SK-N-SH (cell line): ENCODE results near the gene ZPR1. TPM values are rescaled to one million over a fixed set of nuclear protein-coding genes. Genes with fewer than 3 reads are reported as not detected.

Experiments
- CTCF ChIA-PET: fragments of 300-600, 350-600 bp; formaldehyde crosslinking; extraction: SDS; loops from one replicate; lab custom pipeline; 2021; lab: Yijun Ruan, JAX
- POLR2A ChIA-PET: fragments of 350-600 bp; sonication (Branson Sonifier 250); formaldehyde crosslinking; extraction: SDS; loops from one replicate; lab custom pipeline; 2020; ENCODE audit warnings: antibody characterized with exemption, inconsistent platforms; lab: Yijun Ruan, JAX
- DNase-seq: peaks from one replicate; pipeline ENCODE4 v3.0.0; 2012
- H2AFZ ChIP-seq: fragments of 200-600 bp; sonication (generic); 2 replicates; pipeline ENCODE4 v1.8.1; 2016; ENCODE audit warnings: antibody characterized with exemption, mild to moderate bottlenecking, low read depth
- H3F3A ChIP-seq: fragments of 200-600 bp; sonication (generic); replicated peaks from 2 replicates; pipeline ENCODE3; 2016; ENCODE audit warnings: antibody characterized with exemption, mild to moderate bottlenecking; ENCODE audit not compliant: insufficient read depth
- H3K27ac ChIP-seq, 2 experiments: fragments of 200-500 bp in 1 of 2; fragments of 200-600 bp in 1 of 2; sonication (Bioruptor generic) in 1 of 2; sonication (generic), shearing (Covaris generic) in 1 of 2; 2 replicates each; pipeline versions ENCODE4 v1.5.1 to v1.6.1; 2014 to 2016; ENCODE audit warnings: low read depth in 2 of 2, inconsistent platforms in 1 of 2, low read length in 1 of 2, mild to moderate bottlenecking in 1 of 2, mixed read lengths in 1 of 2
- H3K27me3 ChIP-seq: fragments of 200-600 bp; sonication (generic), shearing (Covaris generic); 2 replicates; pipeline ENCODE4 v1.6.1; 2016; ENCODE audit warnings: mixed run types; ENCODE audit not compliant: insufficient read depth
- H3K36me3 ChIP-seq, 2 experiments: fragments of 200-500 bp in 1 of 2; fragments of 200-600 bp in 1 of 2; sonication (Bioruptor generic) in 1 of 2; sonication (generic) in 1 of 2; replicated peaks in 1 of 2; 2 replicates each; pipeline versions ENCODE3 to v1.5.1; 2014 to 2016; ENCODE audit warnings: low read length in 1 of 2, mild to moderate bottlenecking in 1 of 2; ENCODE audit not compliant: insufficient read depth in 2 of 2, control insufficient read depth in 1 of 2
- H3K4me1 ChIP-seq, 2 experiments: fragments of 200-500 bp in 1 of 2; fragments of 200-600 bp in 1 of 2; sonication (Bioruptor generic) in 1 of 2; sonication (generic), shearing (Covaris generic) in 1 of 2; 2 replicates each; pipeline versions ENCODE4 v1.5.1 to v1.6.1; 2014 to 2016; ENCODE audit warnings: low read depth in 1 of 2, low read length in 1 of 2, mixed run types in 1 of 2; ENCODE audit not compliant: insufficient read depth in 2 of 2, control insufficient read depth in 1 of 2
- H3K4me2 ChIP-seq: fragments of 200-600 bp; sonication (generic), shearing (Covaris generic); 2 replicates; pipeline ENCODE4 v1.6.1; 2017; ENCODE audit warnings: mixed run types
- H3K4me3 ChIP-seq, 2 experiments: fragments of 200-500 bp in 1 of 2; fragments of 200-600 bp in 1 of 2; sonication (Bioruptor generic) in 1 of 2; sonication (generic), shearing (Covaris generic) in 1 of 2; 2 replicates each; pipeline versions ENCODE4 v1.5.1 to v1.8.1; 2014 to 2016; ENCODE audit warnings: low read depth in 2 of 2, inconsistent platforms in 1 of 2, low read length in 1 of 2, mild to moderate bottlenecking in 1 of 2, mixed read lengths in 1 of 2, moderate library complexity in 1 of 2
- H3K79me2 ChIP-seq: fragments of 200-600 bp; sonication (generic); 2 replicates; pipeline ENCODE4 v1.8.1; 2017; ENCODE audit warnings: mild to moderate bottlenecking; ENCODE audit not compliant: insufficient read depth
- H3K9ac ChIP-seq: fragments of 200-600 bp; sonication (generic); 2 replicates; pipeline ENCODE4 v1.6.1; 2017; ENCODE audit warnings: mixed run types
- H3K9me2 ChIP-seq: fragments of 200-600 bp; sonication (generic); 2 replicates; pipeline ENCODE4 v1.6.1; 2017; ENCODE audit warnings: mixed run types
- H3K9me3 ChIP-seq: fragments of 200-600 bp; sonication (generic); 2 replicates; pipeline ENCODE4 v1.6.1; 2017; ENCODE audit warnings: mixed run types, mild to moderate bottlenecking, moderate library complexity
- H4K20me1 ChIP-seq: fragments of 200-600 bp; sonication (generic); 2 replicates; pipeline ENCODE4 v1.6.1; 2017; ENCODE audit warnings: mild to moderate bottlenecking, mixed run types; ENCODE audit not compliant: insufficient read depth
- CHD2 ChIP-seq: fragments of 150-350 bp; IDR thresholded peaks from 2 replicates; pipeline ENCODE4 v1.6.1; 2018; ENCODE audit warnings: low read length; ENCODE audit not compliant: partially characterized antibody
- GABPA ChIP-seq: IDR thresholded peaks from 2 replicates; pipeline ENCODE4 v1.4.0; 2012; ENCODE audit warnings: low read depth, mild to moderate bottlenecking
- GATA2 ChIP-seq: sonication (generic); formaldehyde crosslinking; IDR thresholded peaks from 2 replicates; pipeline ENCODE4 v1.5.0; 2020; ENCODE audit warnings: mild to moderate bottlenecking, missing genetic modification reagents
- MEF2A ChIP-seq: IDR thresholded peaks from 2 replicates; pipeline ENCODE4 v1.4.0; 2012; ENCODE audit warnings: low read depth, borderline replicate concordance
- MXI1 ChIP-seq: IDR thresholded peaks from 2 replicates; pipeline ENCODE4 v1.6.1; 2012; ENCODE audit warnings: mild to moderate bottlenecking, low read depth, low read length, improper control_type of control experiment
- REST ChIP-seq: IDR thresholded peaks from 2 replicates; pipeline ENCODE4 v1.6.1; 2012; ENCODE audit warnings: mild to moderate bottlenecking, low read depth, low read length, moderate library complexity
- RFX5 ChIP-seq: IDR thresholded peaks from 2 replicates; pipeline ENCODE4 v1.6.1; 2012; ENCODE audit warnings: mild to moderate bottlenecking, improper control_type of control experiment, low read length
- SMC3 ChIP-seq: IDR thresholded peaks from 2 replicates; pipeline ENCODE4 v1.6.1; 2012; ENCODE audit warnings: low read depth, low read length, improper control_type of control experiment
- TCF12 ChIP-seq: IDR thresholded peaks from 2 replicates; pipeline ENCODE4 v1.4.0; 2012
- TEAD4 ChIP-seq: IDR thresholded peaks from 2 replicates; pipeline ENCODE4 v1.4.0; 2012; ENCODE audit warnings: mild to moderate bottlenecking, borderline replicate concordance; ENCODE audit not compliant: insufficient read depth
- USF1 ChIP-seq: IDR thresholded peaks from 2 replicates; pipeline ENCODE4 v1.4.0; 2012; ENCODE audit warnings: low read depth, borderline replicate concordance
- YY1 ChIP-seq: IDR thresholded peaks from 2 replicates; pipeline ENCODE4 v1.4.0; 2012; ENCODE audit warnings: low read depth, mild to moderate bottlenecking
- WGBS: methylation state at CpG from one replicate; pipeline ENCODE4 v1.1.6; 2017; ENCODE audit warnings: low lambda C conversion rate; 5-methylcytosine and 5-hydroxymethylcytosine counted together
- polyA plus RNA-seq, 3 experiments: library from polyadenylated mRNA; depleted of rRNA; stranded (reverse); fragments of >200 nt; gene quantifications; 2 replicates each; pipeline ENCODE4 v1.2.3, GENCODE V29; 2012
- TF ChIP-seq, protein P1 (sequence below): fragments of 150-350 bp; IDR thresholded peaks from 2 replicates; pipeline ENCODE4 v1.6.1; 2017; ENCODE audit warnings: antibody characterized with exemption, low read length, low read depth, borderline replicate concordance

Gene ZPR1
- polyA plus RNA-seq, 1 of the 3 experiments (the other 2 are of a cell fraction), result 52.4 TPM

- TF ChIP-seq USF1 (no peak), REST (no peak), GABPA (no peak), RFX5 (no peak)
These were observed 26.1 kb upstream of the ZPR1 start (continued) for GRCh38 chr11:116813781-116814471.

DNA sequence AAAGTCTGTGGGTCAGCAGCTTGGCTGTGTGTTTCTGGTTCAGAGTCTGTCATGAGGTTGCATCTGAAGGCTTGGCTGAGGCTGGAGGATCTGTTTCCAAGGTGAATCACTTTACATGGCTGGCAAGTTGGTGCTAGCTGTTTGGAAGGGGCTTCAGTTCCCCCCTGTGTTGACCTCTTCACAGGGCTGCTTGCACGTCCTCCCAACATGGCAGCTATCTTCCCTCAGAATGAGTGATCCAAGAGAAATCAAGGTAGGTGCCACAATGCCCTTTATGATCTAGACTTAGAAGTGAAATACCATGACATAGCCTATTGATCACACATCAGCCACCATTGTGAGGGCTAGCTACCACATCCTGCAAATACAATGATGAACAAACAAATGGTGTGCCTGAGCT lies 25.3 kb upstream of the ZPR1 start:
- Histone ChIP-seq H4K20me1 (no peaks in the 10 kb centered on the region), H3K9me2 (no peaks in the 10 kb centered on the region), H3K4me2 (no peak overlapping the region), H3K79me2 (no peaks in the 10 kb centered on the region), H3K9me3 (no peaks in the 10 kb centered on the region), H3K36me3 (no peaks in the 10 kb centered on the region), H3K4me3 (no peak overlapping the region), H3K9ac (no peak overlapping the region), H3K4me1 (no peaks in the 10 kb centered on the region), H3K27me3 (no peaks in the 10 kb centered on the region), H3K27ac (no peak overlapping the region), H3F3A (no peaks in the 10 kb centered on the region), H2AFZ (no peak overlapping the region)
- no peak for DNase-seq
- TF ChIP-seq TCF12 (no peak), RFX5 (no peak), SMC3 (no peak), TEAD4 (no peak), YY1 (no peak), MXI1 (no peak), GATA2 (no peak), MEF2A (no peak), CHD2 (no peak)
- TF ChIP-seq, protein P1, sequence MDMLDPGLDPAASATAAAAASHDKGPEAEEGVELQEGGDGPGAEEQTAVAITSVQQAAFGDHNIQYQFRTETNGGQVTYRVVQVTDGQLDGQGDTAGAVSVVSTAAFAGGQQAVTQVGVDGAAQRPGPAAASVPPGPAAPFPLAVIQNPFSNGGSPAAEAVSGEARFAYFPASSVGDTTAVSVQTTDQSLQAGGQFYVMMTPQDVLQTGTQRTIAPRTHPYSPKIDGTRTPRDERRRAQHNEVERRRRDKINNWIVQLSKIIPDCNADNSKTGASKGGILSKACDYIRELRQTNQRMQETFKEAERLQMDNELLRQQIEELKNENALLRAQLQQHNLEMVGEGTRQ, result no peak
- ChIA-PET POLR2A (no interaction called here), CTCF (interaction anchor here (1.1 to 1.7 kb wide), 4 partner anchors 22 to 293 kb away, joined by 3 to 7 read pairs (median 6); partner anchors contain the start of gene APOA5)
- 100% methylated on average over 1 of the region's 1 CpG for WGBS
